Measurements from ENCODE around the gene GALNT16.

DNA sequence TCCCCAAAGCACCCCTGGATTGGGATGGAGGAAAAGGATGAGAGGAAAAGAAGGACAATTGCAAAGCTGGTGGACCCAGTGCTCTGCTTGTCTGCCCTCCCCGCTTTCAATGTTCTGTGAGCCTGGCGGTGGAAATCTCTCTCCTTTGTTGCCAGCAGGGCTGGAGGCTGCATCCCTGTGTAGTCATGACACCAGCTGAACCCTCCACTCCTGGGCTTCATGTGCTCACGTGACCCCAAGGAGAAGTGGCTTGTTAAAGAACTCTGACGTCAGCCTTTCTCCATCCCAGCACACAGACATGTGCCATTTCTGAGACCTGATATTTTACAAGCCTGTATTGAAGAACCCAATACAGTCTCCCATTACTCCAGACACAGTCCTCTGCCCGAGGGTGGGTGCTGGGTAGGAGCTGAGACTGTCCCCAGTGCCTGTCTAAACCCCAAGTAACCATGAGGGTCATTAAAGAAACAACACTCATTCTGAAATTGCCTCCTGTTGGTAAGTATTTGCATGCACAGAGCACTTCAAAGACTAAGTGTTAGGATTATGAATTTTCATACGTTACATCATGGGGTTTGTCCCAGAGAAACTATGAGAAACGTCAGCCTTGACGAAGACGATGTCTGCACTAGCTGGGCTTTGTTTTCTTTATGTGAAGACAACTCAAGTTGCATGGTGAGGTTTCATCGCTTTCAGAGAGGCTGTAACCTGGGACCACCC is 21.7 kb downstream of the GALNT16 start:
- TF ChIP-seq EP300 (IDR thresholded peaks at IDR 0.05), result no peak
- TF ChIP-seq CTCF (IDR thresholded peaks at IDR 0.05), result no peak

Data from esophagus muscularis mucosa (tissue), 3 donors.